Measurements from ENCODE around the gene NFKBIB.

GRCh38 chr19:38892841-38893240 lies 6.9 kb upstream of the NFKBIB start:
- TF ChIP-seq YY1 (IDR thresholded peaks at IDR 0.05; ENCODE audit: low read depth), result no peak
- TF ChIP-seq RAD21 (IDR thresholded peaks at IDR 0.05; ENCODE audit: low read depth), result no peak
- no peak for TF ChIP-seq MAX (IDR thresholded peaks at IDR 0.05)
- TF ChIP-seq CEBPB (IDR thresholded peaks at IDR 0.05), result no peak
- no peak for TF ChIP-seq FOXM1 (IDR thresholded peaks at IDR 0.05; ENCODE audit: borderline replicate concordance, low read depth)
- no peak for TF ChIP-seq TCF12 (IDR thresholded peaks at IDR 0.05; ENCODE audit: low read depth)
- TF ChIP-seq, protein P1, sequence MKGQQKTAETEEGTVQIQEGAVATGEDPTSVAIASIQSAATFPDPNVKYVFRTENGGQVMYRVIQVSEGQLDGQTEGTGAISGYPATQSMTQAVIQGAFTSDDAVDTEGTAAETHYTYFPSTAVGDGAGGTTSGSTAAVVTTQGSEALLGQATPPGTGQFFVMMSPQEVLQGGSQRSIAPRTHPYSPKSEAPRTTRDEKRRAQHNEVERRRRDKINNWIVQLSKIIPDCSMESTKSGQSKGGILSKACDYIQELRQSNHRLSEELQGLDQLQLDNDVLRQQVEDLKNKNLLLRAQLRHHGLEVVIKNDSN (IDR thresholded peaks at IDR 0.05), result no peak
- TF ChIP-seq, protein P2, sequence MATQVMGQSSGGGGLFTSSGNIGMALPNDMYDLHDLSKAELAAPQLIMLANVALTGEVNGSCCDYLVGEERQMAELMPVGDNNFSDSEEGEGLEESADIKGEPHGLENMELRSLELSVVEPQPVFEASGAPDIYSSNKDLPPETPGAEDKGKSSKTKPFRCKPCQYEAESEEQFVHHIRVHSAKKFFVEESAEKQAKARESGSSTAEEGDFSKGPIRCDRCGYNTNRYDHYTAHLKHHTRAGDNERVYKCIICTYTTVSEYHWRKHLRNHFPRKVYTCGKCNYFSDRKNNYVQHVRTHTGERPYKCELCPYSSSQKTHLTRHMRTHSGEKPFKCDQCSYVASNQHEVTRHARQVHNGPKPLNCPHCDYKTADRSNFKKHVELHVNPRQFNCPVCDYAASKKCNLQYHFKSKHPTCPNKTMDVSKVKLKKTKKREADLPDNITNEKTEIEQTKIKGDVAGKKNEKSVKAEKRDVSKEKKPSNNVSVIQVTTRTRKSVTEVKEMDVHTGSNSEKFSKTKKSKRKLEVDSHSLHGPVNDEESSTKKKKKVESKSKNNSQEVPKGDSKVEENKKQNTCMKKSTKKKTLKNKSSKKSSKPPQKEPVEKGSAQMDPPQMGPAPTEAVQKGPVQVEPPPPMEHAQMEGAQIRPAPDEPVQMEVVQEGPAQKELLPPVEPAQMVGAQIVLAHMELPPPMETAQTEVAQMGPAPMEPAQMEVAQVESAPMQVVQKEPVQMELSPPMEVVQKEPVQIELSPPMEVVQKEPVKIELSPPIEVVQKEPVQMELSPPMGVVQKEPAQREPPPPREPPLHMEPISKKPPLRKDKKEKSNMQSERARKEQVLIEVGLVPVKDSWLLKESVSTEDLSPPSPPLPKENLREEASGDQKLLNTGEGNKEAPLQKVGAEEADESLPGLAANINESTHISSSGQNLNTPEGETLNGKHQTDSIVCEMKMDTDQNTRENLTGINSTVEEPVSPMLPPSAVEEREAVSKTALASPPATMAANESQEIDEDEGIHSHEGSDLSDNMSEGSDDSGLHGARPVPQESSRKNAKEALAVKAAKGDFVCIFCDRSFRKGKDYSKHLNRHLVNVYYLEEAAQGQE (IDR thresholded peaks at IDR 0.05; ENCODE audit: low read depth), result no peak
- no peak for TF ChIP-seq EP300 (IDR thresholded peaks at IDR 0.05; ENCODE audit: borderline replicate concordance)
- TF ChIP-seq TAF1 (IDR thresholded peaks at IDR 0.05; ENCODE audit: low read depth), result no peak
- no peak for TF ChIP-seq EGR1 (IDR thresholded peaks at IDR 0.05)
- TF ChIP-seq CREB1 (IDR thresholded peaks at IDR 0.05; ENCODE audit: low read depth), result no peak
- no peak for TF ChIP-seq NFIC (IDR thresholded peaks at IDR 0.05)

All from Ishikawa (cell line).